Stromal cell of bone marrow (primary cell): ENCODE data around the gene CNRIP1.
"Not testable (repeated sequence)": the region's sequence is repeated elsewhere in the genome, so short reads cannot be mapped to it uniquely, and the experiment has no call there.

Experiments used
- DNase-seq: peaks from one replicate; pipeline ENCODE4 v3.0.0-alpha.2; 2012; ENCODE audit warnings: low read depth

The CNRIP1 gene, protein sequence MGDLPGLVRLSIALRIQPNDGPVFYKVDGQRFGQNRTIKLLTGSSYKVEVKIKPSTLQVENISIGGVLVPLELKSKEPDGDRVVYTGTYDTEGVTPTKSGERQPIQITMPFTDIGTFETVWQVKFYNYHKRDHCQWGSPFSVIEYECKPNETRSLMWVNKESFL

GRCh38 chr2:68319398-68320117 is at the start of gene CNRIP1:
CNRIP1 (minus strand) TSS chr2:68319949; CDS start chr2:68319400, 549 bp downstream.
- peak; percentile 78 for DNase-seq

- no peak for DNase-seq
Observed at GRCh38 chr2:68369337-68369734, 49.6 kb upstream of the CNRIP1 start.

DNA sequence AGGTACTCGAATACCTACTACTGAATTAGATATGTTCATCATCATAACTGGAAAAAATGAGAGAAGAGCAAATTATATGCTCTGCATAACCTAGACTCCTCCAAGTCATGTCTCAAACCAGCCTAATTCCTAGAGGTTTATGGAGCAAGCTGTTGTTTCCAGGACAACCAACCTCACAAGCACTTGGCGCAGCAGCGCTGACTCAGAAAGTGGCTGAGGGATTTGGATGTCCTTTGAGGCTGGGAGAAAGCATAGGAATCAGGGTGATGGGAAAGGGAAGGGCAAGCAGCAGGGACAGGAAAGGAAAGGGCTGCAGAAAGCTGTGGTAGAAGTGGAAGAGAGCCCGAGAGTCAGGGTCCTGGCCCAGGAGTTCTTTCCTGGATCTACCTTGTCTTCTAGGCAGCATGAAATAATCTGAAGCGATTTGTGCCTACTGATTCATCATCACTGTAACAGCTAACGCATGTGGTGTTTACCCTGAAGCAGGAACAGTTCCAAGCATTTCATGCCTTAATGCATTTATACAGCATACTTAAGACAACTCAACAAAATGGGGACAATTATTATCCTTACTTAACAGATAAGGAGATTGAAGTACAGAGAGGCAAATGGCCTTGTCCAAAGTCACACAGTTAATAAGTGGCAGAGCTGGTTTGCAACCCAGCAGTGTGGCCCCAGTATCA is 49.0 kb upstream of the CNRIP1 start:
- DNase-seq, result peak; percentile 90

DNA sequence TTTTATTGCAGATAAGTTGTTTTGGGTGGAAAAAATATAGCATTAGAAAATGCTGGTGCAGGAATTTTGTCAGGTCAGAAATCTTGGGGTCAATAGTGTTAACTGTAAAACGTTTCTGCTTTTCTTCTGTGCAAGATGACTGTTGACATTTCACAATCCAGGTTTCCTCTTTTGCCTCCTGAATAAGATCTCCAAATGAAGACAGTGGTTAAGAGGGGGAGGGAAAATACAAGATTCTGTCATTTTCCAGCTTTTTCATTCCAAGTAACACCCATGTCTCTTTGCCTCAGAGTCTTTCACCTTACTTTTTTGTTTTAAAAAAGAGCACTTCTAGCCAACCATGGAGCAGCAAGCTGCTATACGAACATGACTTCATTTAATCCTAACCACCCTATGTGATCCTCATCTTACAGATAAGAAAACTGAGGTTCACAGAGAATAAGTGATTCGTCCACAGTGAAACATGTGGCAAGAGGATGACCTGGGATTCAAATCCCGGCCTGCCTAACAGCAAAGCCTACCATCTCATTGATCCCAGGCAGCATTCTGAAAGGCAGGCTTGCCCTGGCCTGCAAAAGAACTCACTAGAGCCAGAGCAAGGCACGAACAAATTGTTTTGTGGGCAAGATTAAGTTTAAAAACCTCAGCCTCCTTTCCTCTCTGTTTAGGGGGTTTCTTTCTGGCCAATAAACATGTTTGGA is 48.4 kb upstream of the CNRIP1 start:
- DNase-seq, result no peak

DNA sequence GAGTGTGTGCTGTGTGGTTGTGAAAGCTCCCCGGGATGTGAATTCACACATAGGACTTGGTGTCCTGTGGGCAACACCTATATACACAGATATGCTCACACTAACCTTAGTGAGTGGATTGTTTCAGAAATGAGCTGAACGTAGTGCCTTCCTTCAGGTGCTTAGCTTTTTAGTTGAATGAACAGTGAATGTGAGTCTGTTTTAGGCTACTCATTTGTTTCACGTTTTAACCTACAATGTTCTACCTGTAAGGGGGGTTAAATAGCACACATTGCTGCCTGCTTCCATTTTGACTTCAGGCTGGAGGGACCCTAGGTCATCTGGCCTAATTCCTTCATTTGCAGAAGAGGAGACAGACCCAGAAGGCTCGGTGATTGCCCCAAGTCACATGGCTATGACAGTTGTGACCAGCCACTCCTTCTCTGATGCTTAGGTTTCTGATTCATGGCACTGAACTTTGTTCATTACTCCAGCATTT is 46.4 kb upstream of the CNRIP1 start:
- DNase-seq, result no peak

DNA sequence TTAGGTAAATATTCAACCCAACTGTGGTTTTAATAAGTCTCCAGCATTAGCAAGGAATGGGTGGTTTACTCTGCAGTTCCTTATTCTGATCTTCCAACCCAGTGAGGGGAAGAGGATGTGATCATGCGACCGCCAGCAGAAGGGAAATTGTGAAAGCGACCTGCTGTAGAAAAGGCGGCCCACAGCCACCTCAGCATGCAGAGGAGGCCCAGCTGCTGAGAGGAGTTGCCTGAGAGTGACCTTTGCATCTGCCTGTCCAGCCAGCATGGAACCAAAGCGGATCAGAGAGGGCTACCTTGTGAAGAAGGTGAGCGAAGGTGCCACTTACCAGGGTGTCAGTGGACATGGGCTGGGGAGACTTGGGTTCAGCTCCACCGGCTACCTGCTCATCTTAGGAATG is 45.3 kb upstream of the CNRIP1 start, which contains the start of gene PLEK:
TSS of gene PLEK (plus strand) at position 196 of the 400 bp plus-strand sequence. CDS start at position 266, 70 bp downstream.
- DNase-seq, result no peak

- no peak for DNase-seq
Observed at GRCh38 chr2:68363721-68364120, 44.0 kb upstream of the CNRIP1 start.

GRCh38 chr2:68362749-68363148 is 43.0 kb upstream of the CNRIP1 start:
- no peak for DNase-seq

GRCh38 chr2:68362069-68362468 is 42.3 kb upstream of the CNRIP1 start:
- DNase-seq, result peak; percentile 47

GRCh38 chr2:68359889-68360288 is 40.1 kb upstream of the CNRIP1 start:
- DNase-seq, result no peak

GRCh38 chr2:68357605-68358337 is 38.0 kb upstream of the CNRIP1 start:
- DNase-seq, result peak; percentile 47

DNA sequence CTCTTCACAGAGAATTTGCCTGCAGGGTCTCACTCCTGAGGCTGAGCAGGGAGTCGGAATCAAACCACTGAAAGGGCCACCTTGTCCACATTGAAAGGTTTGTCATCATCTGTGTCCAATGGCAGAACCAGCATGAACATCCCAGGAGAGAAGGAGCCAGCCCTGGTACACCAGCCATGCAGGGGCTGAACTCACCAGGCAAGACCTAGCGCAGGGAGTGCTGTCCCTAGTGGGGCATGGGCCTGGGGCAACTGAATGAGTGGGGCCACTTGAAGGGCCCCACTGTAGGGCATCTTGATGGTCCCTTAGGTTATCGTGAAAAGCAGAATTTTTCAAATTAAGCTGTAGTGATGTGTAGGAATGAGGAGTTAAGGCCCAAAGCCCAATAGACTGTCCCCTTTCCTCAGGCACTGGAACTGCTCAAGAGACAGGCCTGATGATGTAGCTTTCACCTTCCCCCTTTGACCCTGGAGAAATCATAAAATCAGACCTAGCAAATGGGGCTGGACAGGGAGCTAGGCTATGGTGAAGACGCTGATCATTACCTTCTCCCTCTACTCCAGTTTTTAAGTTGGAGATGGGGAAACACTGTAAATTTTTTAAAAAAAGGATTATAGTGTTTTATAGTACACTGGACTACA is 37.0 kb upstream of the CNRIP1 start:
- DNase-seq, result no peak

DNA sequence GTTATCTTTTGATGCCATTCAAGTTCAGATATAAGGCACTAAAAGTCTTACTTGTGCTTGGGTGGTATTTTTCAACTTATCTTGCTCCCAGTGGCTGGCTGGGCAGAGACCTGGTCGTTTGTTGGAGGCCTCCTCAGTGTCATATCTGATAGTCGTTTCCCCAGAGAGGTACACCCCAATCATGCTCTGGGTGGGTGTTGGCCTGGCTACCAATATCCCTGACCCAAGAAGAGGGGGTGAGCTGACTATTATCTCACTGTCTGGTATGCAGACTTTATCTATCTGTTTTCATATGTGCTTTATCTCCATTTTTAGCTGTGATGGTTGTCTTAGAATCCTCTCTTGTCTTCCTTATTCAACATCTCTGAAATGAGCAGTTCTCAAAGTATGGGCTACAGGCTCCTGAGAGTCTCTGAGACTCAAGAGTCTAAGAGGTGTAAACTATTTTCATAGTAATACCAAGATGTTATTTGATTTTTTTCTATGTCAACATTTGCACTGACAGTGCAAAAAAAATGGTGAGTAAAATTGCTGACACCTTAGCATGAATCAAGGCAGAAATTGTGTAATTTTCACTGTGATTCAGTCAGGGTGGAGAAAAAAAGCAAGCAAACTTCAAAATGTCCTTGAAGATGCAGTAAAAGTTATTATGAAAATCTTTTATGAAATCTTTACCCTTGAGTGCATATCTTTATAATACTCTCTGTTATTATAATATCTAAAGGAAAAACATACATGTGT is 33.1 kb upstream of the CNRIP1 start:
- peak; percentile 33 for DNase-seq

GRCh38 chr2:68351997-68352396 is 32.2 kb upstream of the CNRIP1 start:
- DNase-seq, result no peak

GRCh38 chr2:68349091-68349490 is 29.3 kb upstream of the CNRIP1 start:
- not testable (repeated sequence) for DNase-seq

DNA sequence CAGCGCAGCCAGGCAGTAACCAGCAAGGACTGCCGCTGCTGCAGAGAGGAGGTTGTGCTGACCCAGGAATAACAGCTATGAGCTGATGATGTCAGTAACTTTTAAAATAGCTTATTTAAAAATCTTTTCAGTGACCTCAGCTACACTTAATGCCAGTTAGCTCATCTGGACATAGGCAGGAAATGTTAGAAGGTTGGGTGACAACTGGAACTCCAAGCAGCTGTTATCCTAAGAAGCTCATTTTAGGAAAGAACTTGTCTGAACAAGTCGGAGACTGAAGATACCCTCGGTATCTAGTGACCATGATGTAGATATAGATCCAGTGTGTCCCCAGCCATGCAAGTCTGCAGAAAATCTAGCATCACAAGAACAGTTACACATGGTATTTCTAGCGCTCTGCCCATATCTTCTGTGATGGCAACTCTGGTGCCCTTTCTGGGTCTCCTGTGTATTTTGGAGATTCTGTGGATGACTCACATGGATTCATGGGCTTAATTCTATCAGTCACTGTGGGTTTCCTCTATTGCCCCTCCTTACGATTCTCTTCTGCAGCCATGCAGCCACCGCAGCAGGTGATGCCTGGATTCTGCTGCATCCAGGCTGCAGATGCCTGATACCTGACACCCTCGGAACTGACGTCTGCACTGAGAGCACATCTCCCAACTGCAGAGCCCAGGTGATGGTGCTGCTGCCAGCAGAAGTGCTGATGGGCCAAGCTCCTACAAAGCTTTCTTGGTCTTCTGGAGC is 25.6 kb upstream of the CNRIP1 start:
- DNase-seq, result no peak

- no peak for DNase-seq
Observed at GRCh38 chr2:68344031-68344430, 24.3 kb upstream of the CNRIP1 start.

- DNase-seq, result no peak
Observed at GRCh38 chr2:68342470-68342869, 22.7 kb upstream of the CNRIP1 start.

- no peak for DNase-seq
Observed at GRCh38 chr2:68341583-68341982, 21.8 kb upstream of the CNRIP1 start.

- DNase-seq, result no peak
Observed at GRCh38 chr2:68341062-68341329, 21.2 kb upstream of the CNRIP1 start.
